ENCODE measurements around the gene LEPR. TPM values are rescaled to one million over a fixed set of nuclear protein-coding genes. Genes with fewer than 3 reads are reported as not detected.

The LEPR gene
- total RNA-seq: 12.4 and 28.6 TPM in 2 replicates

GRCh38 chr1:65420590-65421350 lies at the start of gene LEPR, which contains the start of gene LEPROT:
Gene LEPR, plus strand, starts transcription at chr1:65420668. Its CDS starts 144,898 bp downstream, at chr1:65565566.
Gene LEPROT, plus strand, starts transcription at chr1:65420668. Its CDS starts 57 bp downstream, at chr1:65420725.

Other genes starting within 250 kb of the LEPR start
- 0.44 and 0.83 TPM in 2 replicates for gene DNAJC6, start 111.1 kb upstream of the LEPR start, total RNA-seq
- 47.9 and 58.1 TPM in 2 replicates for gene LEPROT, start within 50 bp of the LEPR start, total RNA-seq

Measured in smooth muscle cell of trachea (primary cell).